Neural progenitor cell (in vitro differentiated cells): ENCODE results near the gene FHL2.

Source experiments
- CTCF ChIP-seq: fragments of 200-600 bp; sonication (generic); IDR thresholded peaks from 2 replicates; pipeline ENCODE4 v1.5.1; 2017; ENCODE audit warnings: antibody characterized with exemption, mild to moderate bottlenecking
- EZH2 ChIP-seq: fragments of 200-600 bp; sonication (generic); IDR thresholded peaks from 2 replicates; pipeline ENCODE4 v1.6.1; 2017; ENCODE audit warnings: antibody characterized with exemption, mild to moderate bottlenecking, moderate library complexity
- EZH2phosphoT487 ChIP-seq: fragments of 200-600 bp; sonication (generic); IDR thresholded peaks from 2 replicates; pipeline ENCODE4 v1.6.1; 2017; ENCODE audit warnings: antibody characterized with exemption

GRCh38 chr2:105439141-105439540 is 40.3 kb upstream of the FHL2 start:
- TF ChIP-seq CTCF (no peak), EZH2 (no peak), EZH2phosphoT487 (no peak)
